Ectodermal cell (in vitro differentiated cells): ENCODE measurements around the gene MAPKAPK3.

Experiments
- H3K27ac ChIP-seq: 2 replicates; pipeline ENCODE4 v1.7.0; 2013; ENCODE audit warnings: mild to moderate bottlenecking, low read depth, low read length; ENCODE audit not compliant: insufficient read depth, poor library complexity, severe bottlenecking
- H3K27me3 ChIP-seq: 2 replicates; pipeline ENCODE4 v1.7.0; 2013; ENCODE audit warnings: mild to moderate bottlenecking, low read length; ENCODE audit not compliant: insufficient read depth, control insufficient read depth, poor library complexity, severe bottlenecking
- H3K36me3 ChIP-seq: one replicate; pipeline ENCODE4 v1.7.0; 2013; ENCODE audit warnings: low read length; ENCODE audit not compliant: control insufficient read depth, insufficient read depth
- H3K4me1 ChIP-seq: one replicate; pipeline ENCODE4 v1.7.0; 2013; ENCODE audit warnings: low read length; ENCODE audit not compliant: control insufficient read depth, insufficient read depth
- H3K4me3 ChIP-seq: 2 replicates; pipeline ENCODE4 v1.7.0; 2013; ENCODE audit warnings: low read depth, low read length, control low read depth; ENCODE audit not compliant: insufficient read depth
- H3K9me3 ChIP-seq: 2 replicates; pipeline ENCODE4 v1.7.0; 2013; ENCODE audit warnings: mild to moderate bottlenecking, low read length, moderate library complexity; ENCODE audit not compliant: control insufficient read depth
- WGBS, 2 experiments: methylation state at CpG; one replicate each; pipeline ENCODE4 v1.1.7; 2013; ENCODE audit warnings: missing lambda C conversion rate in 2 of 2; 5-methylcytosine and 5-hydroxymethylcytosine counted together

Gene MAPKAPK3

DNA sequence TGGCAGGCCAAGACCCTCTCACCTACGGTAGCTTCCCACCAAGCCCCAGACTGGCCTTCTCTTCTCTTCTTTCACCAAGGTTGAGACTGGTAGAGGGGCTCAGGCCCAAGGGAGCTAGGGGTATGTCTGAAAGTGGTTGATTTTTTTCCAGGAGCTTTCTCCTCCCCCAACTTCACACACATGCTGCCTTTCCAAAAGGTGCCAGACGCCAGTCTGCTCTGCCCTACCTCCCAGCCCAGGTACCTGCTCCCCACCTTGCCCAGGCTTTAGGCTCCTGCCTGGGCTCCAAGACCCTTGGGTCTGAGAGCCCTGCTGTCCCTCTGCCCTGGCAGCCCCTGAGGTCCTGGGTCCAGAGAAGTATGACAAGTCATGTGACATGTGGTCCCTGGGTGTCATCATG is 28.4 kb downstream of the MAPKAPK3 start:
- H3K4me1 ChIP-seq, result peaks cover 5% of the 10 kb centered on the region
- no peak overlapping the region for H3K4me3 ChIP-seq
- peaks cover 14% of the 10 kb centered on the region for H3K36me3 ChIP-seq
- no peaks in the 10 kb centered on the region for H3K27me3 ChIP-seq
- WGBS, 2 experiments, result 95 to 97% methylated on average over 2 of the region's 2 CpGs
- no peaks in the 10 kb centered on the region for H3K9me3 ChIP-seq
- no peak overlapping the region for H3K27ac ChIP-seq

DNA sequence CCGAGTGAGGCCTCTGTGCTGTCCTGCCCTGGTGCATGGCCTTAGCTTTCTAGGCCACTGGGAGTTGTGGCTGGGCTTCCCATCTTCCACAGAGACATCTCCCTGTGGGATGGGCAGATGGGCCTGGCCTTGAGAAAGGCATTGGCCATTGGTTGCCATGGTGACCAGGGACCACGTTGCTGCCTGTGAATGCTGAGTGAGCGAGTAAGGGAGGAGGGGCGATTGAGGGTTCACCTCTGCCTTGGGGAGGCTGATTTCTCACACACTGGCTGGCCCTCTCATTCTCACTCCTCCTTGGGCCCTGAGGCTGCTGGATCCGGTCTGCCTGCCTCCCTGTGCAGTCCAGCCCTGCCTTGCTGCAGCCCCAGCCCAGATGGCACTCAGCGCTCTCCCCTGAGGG is 31.4 kb downstream of the MAPKAPK3 start:
- Histone ChIP-seq H3K27ac (no peak overlapping the region), H3K4me3 (no peak overlapping the region), H3K9me3 (no peaks in the 10 kb centered on the region), H3K27me3 (no peaks in the 10 kb centered on the region), H3K36me3 (peaks cover 5% of the 10 kb centered on the region), H3K4me1 (peaks cover 17% of the 10 kb centered on the region)
- 64 to 71% methylated on average over 6 of the region's 6 CpGs for WGBS, 2 experiments

DNA sequence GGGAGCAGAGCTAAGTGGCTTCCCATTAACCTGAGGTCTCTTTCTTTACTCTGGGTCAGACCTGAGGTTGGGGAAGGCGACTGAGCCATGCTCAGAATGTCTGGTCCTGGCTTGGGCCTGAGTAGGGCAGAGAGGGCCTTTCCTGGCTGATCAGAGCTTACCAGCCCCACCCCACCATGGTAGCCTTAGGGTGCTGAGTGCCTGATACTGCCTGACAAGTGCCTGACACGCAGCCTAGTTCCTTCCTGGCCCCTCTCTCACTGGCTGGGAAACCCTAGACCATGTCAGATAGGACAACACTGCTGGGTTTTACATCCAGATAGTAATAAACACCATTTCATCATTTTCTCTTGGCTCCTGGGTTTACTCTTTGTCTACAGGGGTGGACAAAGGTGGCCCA is 32.0 kb downstream of the MAPKAPK3 start:
- Histone ChIP-seq H3K4me3 (no peak overlapping the region), H3K27me3 (no peaks in the 10 kb centered on the region), H3K27ac (no peak overlapping the region), H3K9me3 (no peaks in the 10 kb centered on the region), H3K4me1 (peaks cover 17% of the 10 kb centered on the region), H3K36me3 (peaks cover 5% of the 10 kb centered on the region)
- 91 to 94% methylated on average over 2 of the region's 2 CpGs for WGBS, 2 experiments

DNA sequence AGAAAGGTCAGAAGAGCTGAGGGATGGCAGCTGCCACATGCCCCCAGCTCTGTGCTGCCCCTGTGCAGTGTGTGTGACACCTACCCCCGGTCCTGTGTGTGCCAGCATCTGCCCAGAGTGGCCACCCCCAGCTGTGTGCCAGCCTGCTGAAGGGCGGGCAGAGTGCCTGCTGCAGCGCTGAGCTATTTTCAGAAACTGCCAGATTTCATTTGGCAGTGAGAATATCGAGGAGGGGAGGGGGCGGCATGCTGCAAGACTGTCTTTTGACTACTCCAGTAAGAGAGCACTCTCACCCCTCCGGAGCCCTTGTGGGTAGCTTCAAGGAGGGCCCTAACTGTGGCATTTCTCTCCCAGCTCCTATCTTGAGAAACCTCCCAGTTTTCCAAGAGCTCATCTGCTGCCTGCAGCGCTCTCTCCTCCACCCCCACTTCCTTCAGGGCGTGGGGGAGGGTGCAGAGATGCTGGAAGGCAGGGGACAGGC is 32.5 kb downstream of the MAPKAPK3 start:
- Histone ChIP-seq H3K27me3 (no peaks in the 10 kb centered on the region), H3K27ac (no peak overlapping the region), H3K4me3 (no peak overlapping the region), H3K4me1 (peaks cover 17% of the 10 kb centered on the region), H3K36me3 (peaks cover 5% of the 10 kb centered on the region), H3K9me3 (no peaks in the 10 kb centered on the region)
- 87 to 89% methylated on average over 8 of the region's 8 CpGs for WGBS, 2 experiments

DNA sequence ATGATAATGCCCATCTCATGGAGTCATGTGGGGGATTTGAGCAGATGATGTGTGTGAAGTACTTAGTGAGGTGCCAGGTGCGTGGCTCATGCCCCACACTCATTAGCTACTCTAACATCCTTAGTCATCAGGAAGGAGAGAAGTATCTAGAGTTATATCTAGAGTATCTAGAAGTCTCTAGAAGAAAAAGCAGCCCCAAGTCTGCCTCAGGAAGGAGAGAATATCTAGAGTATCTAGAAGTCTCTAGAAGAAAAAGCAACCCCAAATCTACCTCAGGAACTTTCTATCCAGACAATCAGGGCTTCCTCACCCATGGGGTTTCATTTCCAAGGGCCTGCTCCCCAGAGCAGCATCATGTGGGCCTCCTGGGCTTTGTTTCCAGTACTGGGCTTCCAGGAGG is 33.1 kb downstream of the MAPKAPK3 start:
- Histone ChIP-seq H3K36me3 (peaks cover 5% of the 10 kb centered on the region), H3K27ac (no peak overlapping the region), H3K4me1 (peaks cover 17% of the 10 kb centered on the region), H3K9me3 (no peaks in the 10 kb centered on the region), H3K27me3 (no peaks in the 10 kb centered on the region), H3K4me3 (no peak overlapping the region)
- 86% methylated on average over 1 of the region's 1 CpG; no CpG with 5 or more reads in 1 of the 2 experiments for WGBS, 2 experiments

DNA sequence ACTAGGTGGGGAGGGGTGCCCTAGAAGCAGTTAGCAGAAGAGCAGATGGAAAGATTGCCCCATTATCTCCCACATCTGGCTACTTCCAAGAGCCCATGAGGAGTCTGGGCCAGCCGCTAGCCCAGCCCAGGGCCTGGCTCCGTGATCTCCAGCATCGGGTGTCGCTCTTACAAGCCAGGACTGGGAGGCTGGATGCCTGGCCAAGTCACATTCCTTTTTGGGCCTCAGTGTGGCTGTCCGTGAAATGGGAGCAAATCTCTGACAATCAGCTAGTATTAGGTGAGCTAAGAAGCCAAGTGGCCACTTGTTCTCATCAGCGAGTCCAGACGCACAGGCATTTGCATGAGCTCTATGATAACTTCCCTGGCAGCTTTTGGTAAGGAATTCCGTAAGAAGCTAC is 34.5 kb downstream of the MAPKAPK3 start:
- Histone ChIP-seq H3K27ac (peak overlapping the region; percentile 47), H3K27me3 (no peaks in the 10 kb centered on the region), H3K4me3 (no peak overlapping the region), H3K36me3 (peaks cover 5% of the 10 kb centered on the region), H3K9me3 (no peaks in the 10 kb centered on the region), H3K4me1 (peaks cover 17% of the 10 kb centered on the region)
- 86 to 89% methylated on average over 8 of the region's 8 CpGs for WGBS, 2 experiments

DNA sequence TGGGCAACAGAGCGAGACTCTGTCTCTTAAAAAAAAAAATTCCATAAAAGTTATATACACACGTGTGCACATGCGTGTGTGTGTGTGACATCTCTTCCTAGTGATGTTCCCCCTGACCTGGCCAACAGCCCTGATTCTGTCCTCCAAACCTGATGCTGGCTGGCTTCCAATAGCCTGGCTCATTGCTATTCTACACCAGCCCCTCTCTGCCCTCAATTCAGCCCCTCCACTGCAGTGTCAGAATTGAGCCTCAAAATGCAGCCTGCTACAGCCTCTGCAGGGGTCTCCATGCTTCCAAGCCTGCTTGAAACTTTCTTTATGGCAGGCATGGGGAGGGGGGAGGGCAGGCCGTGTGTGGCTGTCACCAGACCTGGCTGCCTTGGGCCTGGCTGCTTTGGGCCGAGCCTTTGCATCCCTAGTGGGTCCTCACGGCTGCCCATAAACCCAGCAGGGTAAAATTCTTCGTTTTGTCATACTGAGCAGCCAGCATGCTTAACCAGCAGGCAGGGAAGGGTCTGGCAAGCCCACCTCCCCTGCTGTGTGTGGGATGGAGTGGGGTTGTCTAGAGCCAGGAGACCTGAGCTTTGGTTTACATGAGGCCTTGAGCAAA is 35.1 kb downstream of the MAPKAPK3 start:
- Histone ChIP-seq H3K9me3 (no peaks in the 10 kb centered on the region), H3K4me1 (peaks cover 17% of the 10 kb centered on the region), H3K27me3 (no peaks in the 10 kb centered on the region), H3K4me3 (no peak overlapping the region), H3K27ac (peak overlapping the region; percentile 47), H3K36me3 (peaks cover 3% of the 10 kb centered on the region)
- 43 to 45% methylated on average over 7 of the region's 7 CpGs for WGBS, 2 experiments

DNA sequence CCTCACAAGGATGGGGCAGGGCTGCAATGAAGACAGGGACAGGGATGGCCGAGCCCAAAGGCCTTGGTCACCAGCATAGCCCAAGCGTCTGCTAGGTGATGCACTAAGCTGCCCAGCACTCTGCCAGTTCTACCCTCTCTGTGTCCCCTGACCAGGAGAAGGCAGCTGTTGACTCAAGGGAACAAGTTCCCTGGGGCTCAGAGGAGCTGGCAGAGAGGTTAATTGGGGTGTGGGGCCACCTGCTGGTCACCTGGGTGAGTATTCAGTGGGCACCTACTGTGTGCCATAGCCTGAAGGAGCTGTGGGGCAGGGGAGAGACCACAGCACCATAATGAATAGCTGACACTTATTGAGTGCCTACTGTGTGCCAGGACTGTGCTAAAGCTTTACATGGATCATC is 35.8 kb downstream of the MAPKAPK3 start:
- no peaks in the 10 kb centered on the region for H3K36me3 ChIP-seq
- no peak overlapping the region for H3K4me3 ChIP-seq
- H3K27me3 ChIP-seq, result no peaks in the 10 kb centered on the region
- no peaks in the 10 kb centered on the region for H3K9me3 ChIP-seq
- WGBS, 2 experiments, result 65 to 75% methylated on average over 2 of the region's 2 CpGs
- no peak overlapping the region for H3K27ac ChIP-seq
- H3K4me1 ChIP-seq, result peaks cover 17% of the 10 kb centered on the region

DNA sequence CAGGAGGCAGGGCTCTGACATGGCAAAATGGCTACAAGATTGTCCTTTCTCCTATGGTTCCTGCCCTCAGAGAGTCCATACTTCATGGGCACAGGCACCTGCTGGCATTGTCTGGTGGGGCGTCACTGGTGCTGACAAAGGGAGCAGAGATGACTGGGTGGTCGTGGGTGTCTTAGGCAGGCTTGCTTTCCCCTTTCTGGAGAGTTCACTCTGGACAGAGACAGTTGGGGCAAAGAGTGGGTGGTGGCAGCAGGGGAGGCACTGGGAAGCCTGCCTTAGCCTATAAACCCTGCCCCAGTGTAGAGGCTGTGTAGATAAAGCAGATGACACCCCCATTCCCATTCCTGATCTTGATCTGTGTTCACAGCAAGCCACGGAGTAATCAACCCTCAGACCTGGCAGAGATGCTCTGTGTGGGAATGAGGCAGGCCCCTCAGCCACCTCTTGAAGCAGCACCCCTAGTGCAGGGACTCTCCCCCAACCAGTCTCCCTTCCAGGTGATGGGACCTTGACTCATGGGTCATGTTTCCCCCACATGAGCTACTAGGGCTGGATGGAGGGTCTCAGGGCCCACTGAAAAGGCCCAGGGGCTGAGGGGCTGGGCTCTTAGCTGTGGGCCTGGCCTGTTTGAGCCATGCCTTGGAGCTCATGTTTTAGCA is 37.1 kb downstream of the MAPKAPK3 start:
- Histone ChIP-seq H3K27me3 (no peaks in the 10 kb centered on the region), H3K36me3 (no peaks in the 10 kb centered on the region), H3K4me3 (no peak overlapping the region), H3K27ac (no peak overlapping the region), H3K4me1 (peaks cover 15% of the 10 kb centered on the region), H3K9me3 (no peaks in the 10 kb centered on the region)
- 84 to 85% methylated on average over 3 of the region's 3 CpGs for WGBS, 2 experiments

DNA sequence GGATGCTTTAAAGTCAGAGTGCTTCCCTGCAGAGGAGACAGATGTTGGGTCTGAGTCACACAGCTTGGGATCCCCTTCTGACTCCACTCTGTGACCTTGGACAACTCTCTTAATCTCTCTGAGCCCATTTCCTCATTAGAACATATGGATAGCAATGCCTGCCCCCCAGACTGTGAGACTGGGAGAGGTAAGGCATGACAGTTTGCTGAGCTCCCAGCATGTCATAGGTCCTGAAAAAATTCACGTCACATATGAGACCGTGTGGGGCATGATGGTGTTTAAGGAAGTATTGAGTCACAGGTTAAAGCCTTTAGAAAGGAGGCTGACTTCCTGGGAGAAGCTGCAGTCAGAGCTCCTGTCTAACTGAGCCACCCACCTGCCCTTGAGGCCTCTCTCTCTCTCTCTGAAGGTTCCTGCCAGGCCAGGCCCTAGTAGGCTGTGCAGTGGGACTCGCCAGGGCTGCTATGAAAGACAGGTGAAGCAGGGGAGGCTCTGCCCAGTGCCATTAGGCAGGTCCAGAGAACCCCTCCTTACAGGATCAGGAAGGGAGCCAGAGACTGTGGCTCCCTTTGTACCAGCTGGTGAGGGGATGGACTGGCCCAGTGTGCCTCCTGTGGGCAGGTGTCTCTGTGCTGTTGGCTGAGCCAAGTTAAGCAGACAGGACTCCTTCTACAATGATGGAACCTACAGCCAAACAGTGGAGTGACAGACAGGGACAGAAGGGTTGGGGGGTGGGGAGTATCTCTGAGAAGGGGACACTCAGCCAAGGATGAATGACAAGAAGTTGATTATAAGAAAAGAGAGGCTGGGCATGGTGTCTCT is 38.3 kb downstream of the MAPKAPK3 start:
- Histone ChIP-seq H3K9me3 (no peaks in the 10 kb centered on the region), H3K4me1 (peaks cover 11% of the 10 kb centered on the region), H3K4me3 (no peak overlapping the region), H3K27me3 (no peaks in the 10 kb centered on the region), H3K36me3 (no peaks in the 10 kb centered on the region), H3K27ac (no peak overlapping the region)
- WGBS, 2 experiments, result 59 to 62% methylated on average over 3 of the region's 3 CpGs
